H1 (cell line): ENCODE results near the gene PACRGL. TPM values are rescaled to one million over a fixed set of nuclear protein-coding genes. Genes with fewer than 3 reads are reported as not detected.

ENCODE experiments used
- CTCF ChIA-PET: fragments of 300-600 bp; sonication (Branson Sonifier 250); formaldehyde crosslinking; loops from one replicate; lab custom pipeline; 2021; ENCODE audit not compliant: partially characterized antibody; lab: Charles Lee
- POLR2A ChIA-PET: fragments of 300-600 bp; sonication (Branson Sonifier 250); formaldehyde crosslinking; loops from one replicate; lab custom pipeline; 2021; ENCODE audit warnings: inconsistent platforms; ENCODE audit not compliant: partially characterized antibody; lab: Charles Lee
- DNase-seq, 2 experiments: peaks; one replicate each; pipeline versions ENCODE4 v3.0.0 to v3.0.0-alpha.2; 2010 to 2022; ENCODE audit warnings: low spot score in 2 of 2, low read depth in 1 of 2, mixed read lengths in 1 of 2
- FAIRE-seq: peaks from 2 replicates; lab custom pipeline; 2011; peaks lifted over from hg19 to GRCh38; lab: Jason Lieb, UNC
- H2AFZ ChIP-seq: 2 replicates; pipeline ENCODE4 v1.8.1; 2012; ENCODE audit warnings: low read length, inconsistent platforms
- H2AK5ac ChIP-seq: 2 replicates; pipeline ENCODE4 v1.6.1; 2013; ENCODE audit warnings: low read depth, low read length
- H2BK120ac ChIP-seq: replicated peaks from 2 replicates; pipeline ENCODE3; 2013; ENCODE audit warnings: low read depth, low read length, inconsistent platforms
- H2BK12ac ChIP-seq: 2 replicates; pipeline ENCODE4 v1.6.1; 2013; ENCODE audit warnings: low read depth, low read length
- H2BK15ac ChIP-seq: 2 replicates; pipeline ENCODE4 v1.6.1; 2013; ENCODE audit warnings: low read length
- H2BK20ac ChIP-seq: 2 replicates; pipeline ENCODE4 v1.6.1; 2013; ENCODE audit warnings: low read length
- H2BK5ac ChIP-seq: 2 replicates; pipeline ENCODE4 v1.6.1; 2013; ENCODE audit warnings: low read depth, low read length
- H3K14ac ChIP-seq: 2 replicates; pipeline ENCODE4 v1.6.1; 2013; ENCODE audit warnings: inconsistent platforms; ENCODE audit not compliant: insufficient read length
- H3K18ac ChIP-seq: 2 replicates; pipeline ENCODE4 v1.6.1; 2013; ENCODE audit warnings: low read length; ENCODE audit errors: extremely low read depth
- H3K23ac ChIP-seq: 2 replicates; pipeline ENCODE4 v1.6.1; 2013; ENCODE audit warnings: inconsistent platforms; ENCODE audit not compliant: insufficient read length
- H3K23me2 ChIP-seq: 2 replicates; pipeline ENCODE4 v1.6.1; 2013; ENCODE audit warnings: low read depth, low read length
- H3K27ac ChIP-seq: 2 replicates; pipeline ENCODE4 v1.6.1; 2011; ENCODE audit warnings: low read depth, low read length, inconsistent platforms
- H3K27me3 ChIP-seq, 4 experiments: replicated peaks in 1 of 4; 1 replicate in 1 of 4; 2 replicates in 3 of 4; pipeline versions ENCODE4 v1.6.1 to v1.8.1; 2011 to 2013; ENCODE audit warnings: low read length in 3 of 4, mild to moderate bottlenecking in 3 of 4, inconsistent platforms in 2 of 4, mixed read lengths in 2 of 4, moderate library complexity in 1 of 4; ENCODE audit not compliant: control insufficient read depth in 3 of 4, insufficient read depth in 3 of 4; ENCODE audit errors: extremely low read depth in 1 of 4
- H3K36me3 ChIP-seq, 4 experiments: 2 replicates each; pipeline versions ENCODE4 v1.6.1 to v1.8.1; 2011 to 2013; ENCODE audit warnings: mild to moderate bottlenecking in 4 of 4, low read length in 3 of 4, moderate library complexity in 2 of 4, control low read depth in 1 of 4, inconsistent platforms in 1 of 4; ENCODE audit not compliant: insufficient read depth in 4 of 4, control insufficient read depth in 2 of 4
- H3K4ac ChIP-seq: replicated peaks from 2 replicates; pipeline ENCODE3; 2013; ENCODE audit warnings: low read length, low read depth, mixed read lengths, inconsistent platforms; ENCODE audit not compliant: insufficient read length
- H3K4me1 ChIP-seq, 4 experiments: replicated peaks in 1 of 4; 1 replicate in 1 of 4; 2 replicates in 3 of 4; pipeline versions ENCODE4 v1.6.1 to v1.8.1; 2011 to 2013; ENCODE audit warnings: low read length in 3 of 4, inconsistent platforms in 2 of 4, mixed read lengths in 1 of 4; ENCODE audit not compliant: insufficient read depth in 4 of 4, control insufficient read depth in 3 of 4
- H3K4me2 ChIP-seq, 2 experiments: 2 replicates each; pipeline versions ENCODE4 v1.6.1 to v1.8.1; 2011 to 2013; ENCODE audit warnings: low read depth in 2 of 2, low read length in 2 of 2, control low read depth in 1 of 2, inconsistent platforms in 1 of 2, mild to moderate bottlenecking in 1 of 2; ENCODE audit not compliant: insufficient read depth in 1 of 2
- H3K4me3 ChIP-seq, 4 experiments: fragments of 200-600, 300-600 bp in 1 of 4; sonication (generic), shearing (Covaris generic), sonication (Bioruptor Twin) in 1 of 4; 2 replicates each; pipeline versions ENCODE4 v1.5.1 to v1.8.1; 2011 to 2016; ENCODE audit warnings: low read length in 4 of 4, low read depth in 3 of 4, control low read depth in 2 of 4, inconsistent platforms in 2 of 4, mild to moderate bottlenecking in 2 of 4, mixed read lengths in 1 of 4, moderate library complexity in 1 of 4; ENCODE audit not compliant: insufficient read depth in 2 of 4; ENCODE audit errors: extremely low read depth in 1 of 4
- H3K56ac ChIP-seq: replicated peaks from 2 replicates; pipeline ENCODE3; 2013; ENCODE audit warnings: low read depth, mild to moderate bottlenecking, mixed read lengths, low read length, inconsistent platforms; ENCODE audit not compliant: insufficient read length
- H3K79me1 ChIP-seq: 2 replicates; pipeline ENCODE4 v1.6.1; 2013; ENCODE audit warnings: low read depth, low read length, control low read depth
- H3K79me2 ChIP-seq, 2 experiments: 2 replicates each; pipeline versions ENCODE4 v1.6.1 to v1.8.1; 2012 to 2013; ENCODE audit warnings: low read length in 2 of 2, mild to moderate bottlenecking in 2 of 2, inconsistent platforms in 1 of 2; ENCODE audit not compliant: insufficient read depth in 2 of 2, control insufficient read depth in 1 of 2
- H3K9ac ChIP-seq, 4 experiments: replicated peaks in 1 of 4; 1 replicate in 1 of 4; 2 replicates in 3 of 4; pipeline versions ENCODE4 v1.6.1 to v1.8.1; 2011 to 2013; ENCODE audit warnings: low read depth in 3 of 4, low read length in 3 of 4, control low read depth in 2 of 4, mild to moderate bottlenecking in 2 of 4, moderate library complexity in 2 of 4, inconsistent platforms in 1 of 4; ENCODE audit errors: extremely low read depth in 1 of 4
- H3K9me3 ChIP-seq, 2 experiments: 2 replicates each; pipeline versions ENCODE4 v1.6.1 to v1.8.1; 2012 to 2013; ENCODE audit warnings: mild to moderate bottlenecking in 2 of 2, moderate library complexity in 2 of 2, control low read depth in 1 of 2, inconsistent platforms in 1 of 2, low read depth in 1 of 2, low read length in 1 of 2, mixed read lengths in 1 of 2; ENCODE audit not compliant: insufficient read depth in 2 of 2
- H4K20me1 ChIP-seq, 2 experiments: replicated peaks in 1 of 2; 2 replicates each; pipeline versions ENCODE3 to v1.8.1; 2011 to 2013; ENCODE audit warnings: inconsistent platforms in 2 of 2, low read length in 2 of 2, mild to moderate bottlenecking in 1 of 2; ENCODE audit not compliant: insufficient read depth in 2 of 2, control insufficient read depth in 1 of 2
- H4K5ac ChIP-seq: 2 replicates; pipeline ENCODE4 v1.6.1; 2013; ENCODE audit warnings: low read length, low read depth, mixed read lengths, inconsistent platforms; ENCODE audit not compliant: insufficient read length
- H4K8ac ChIP-seq: 2 replicates; pipeline ENCODE4 v1.8.0; 2013; ENCODE audit warnings: mild to moderate bottlenecking, moderate library complexity, low read length, inconsistent platforms; ENCODE audit not compliant: insufficient read depth; ENCODE audit errors: extremely low read depth
- H4K91ac ChIP-seq: replicated peaks from 2 replicates; pipeline ENCODE3; 2013; ENCODE audit warnings: low read length, mixed read lengths, inconsistent platforms; ENCODE audit not compliant: insufficient read length
- CREB1 ChIP-seq: IDR thresholded peaks from 2 replicates; pipeline ENCODE4 v1.6.1; 2012; ENCODE audit warnings: inconsistent platforms
- JUN ChIP-seq: IDR thresholded peaks from 2 replicates; pipeline ENCODE4 v1.6.1; 2011; ENCODE audit warnings: low read depth, mild to moderate bottlenecking, improper control_type of control experiment, low read length
- KDM4A ChIP-seq: IDR thresholded peaks from one replicate; pipeline ENCODE4 v1.7.1; 2012; ENCODE audit warnings: low read depth, mild to moderate bottlenecking, moderate library complexity, low read length, inconsistent platforms; ENCODE audit not compliant: severe bottlenecking
- NANOG ChIP-seq: IDR thresholded peaks from 2 replicates; pipeline ENCODE4 v1.6.1; 2011; ENCODE audit warnings: low read length, low read depth, mild to moderate bottlenecking, inconsistent platforms; ENCODE audit not compliant: insufficient read depth, poor library complexity, severe bottlenecking
- POU5F1 ChIP-seq: IDR thresholded peaks from 2 replicates; pipeline ENCODE4 v1.6.1; 2011; ENCODE audit warnings: low read depth, mild to moderate bottlenecking, low read length, moderate library complexity
- RNF2 ChIP-seq: fragments of 200-900, 300-1000 bp; sonication (generic); IDR thresholded peaks from 2 replicates; pipeline ENCODE4 v1.7.1; 2016; ENCODE audit warnings: borderline replicate concordance, low read depth, mild to moderate bottlenecking, antibody characterized with exemption, low read length; ENCODE audit not compliant: poor library complexity, severe bottlenecking; ENCODE audit errors: missing control alignments
- WGBS, 2 experiments: shearing (Covaris generic) in 1 of 2; methylation state at CpG; one replicate each; pipeline versions ENCODE4 v1.1.6 to v1.1.7; 2013 to 2015; ENCODE audit warnings: low lambda C conversion rate in 2 of 2, mixed read lengths in 2 of 2, inconsistent platforms in 1 of 2, low coverage in 1 of 2, missing lambda C conversion rate in 1 of 2; ENCODE audit not compliant: insufficient replicate concordance in 2 of 2, insufficient coverage in 1 of 2, insufficient read length in 1 of 2; ENCODE audit errors: extremely low coverage in 1 of 2, missing lambda C conversion rate in 1 of 2; 5-methylcytosine and 5-hydroxymethylcytosine counted together
- polyA plus RNA-seq, 7 experiments: library from polyadenylated mRNA; depleted of rRNA in 3 of 7; stranded (reverse) in 5 of 7; unstranded in 2 of 7; fragments of >200 nt in 5 of 7; fragments of 200-250 nt in 2 of 7; gene quantifications; 1 replicate in 5 of 7; 2 replicates in 1 of 7; 4 replicates in 1 of 7; pipeline versions ENCODE4 v1.2.1 to v1.2.3, GENCODE V29; 2011 to 2013; ENCODE audit warnings: missing spikeins in 2 of 7, mixed read lengths in 2 of 7
- total RNA-seq: library from RNA; stranded (reverse); fragmentation: NEBNext Ultra II Directional; extraction: Animal tissue kit (Norgen Biotek cat#: 25700); gene quantifications from 2 replicates; pipeline ENCODE4 v1.2.1, GENCODE V29; 2021
- TF ChIP-seq, protein P1 (sequence below): IDR thresholded peaks from 2 replicates; pipeline ENCODE4 v1.6.1; 2011; ENCODE audit warnings: low read length, improper control_type of control experiment

The PACRGL gene
- total and polyA plus RNA-seq, 2 of the 8 experiments (the other 6 are each of a cell fraction or from before 2014, with no cell fraction given): 7.0 to 13.7 TPM

DNA sequence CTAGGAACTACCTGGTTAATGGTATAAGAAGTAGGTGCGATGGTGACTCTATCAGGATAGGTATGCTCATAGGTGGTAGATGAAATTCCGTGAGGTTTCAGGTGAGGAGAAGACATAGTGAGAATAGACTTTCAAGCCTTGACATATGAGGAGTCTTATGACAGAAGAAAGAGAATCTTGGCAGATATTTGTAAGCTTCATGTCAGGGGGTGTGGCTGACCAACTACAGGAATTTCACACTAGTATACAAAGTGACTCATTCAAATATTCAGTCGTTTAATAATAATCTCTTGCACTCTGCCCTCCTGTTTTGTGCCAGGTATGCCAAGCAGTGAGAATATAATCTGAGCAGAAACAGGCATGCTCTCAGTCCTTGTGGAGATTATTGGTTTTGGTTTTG, 22.8 kb downstream of the PACRGL start:
- no peak overlapping the region for H4K5ac ChIP-seq
- H4K20me1 ChIP-seq: no peaks in the 10 kb centered on the region
- CTCF ChIA-PET: interaction anchor here (1.0 to 1.2 kb wide), 2 partner anchors 50 to 425 kb away, joined by 3 to 5 read pairs; no protein-coding TSS in a partner anchor
- H2BK12ac ChIP-seq: no peak overlapping the region
- H2AFZ ChIP-seq: no peak overlapping the region
- DNase-seq (no peak), FAIRE-seq (no peak)
- no peak overlapping the region for H3K23ac ChIP-seq
- H3K36me3 ChIP-seq: peaks cover 0 to 37% (median 20%) of the 10 kb centered on the region in 4 experiments; a peak in 7 of 8 replicates
- no peak overlapping the region for H3K4me2 ChIP-seq
- TF ChIP-seq KDM4A (no peak), CREB1 (no peak), POU5F1 (no peak), JUN (no peak), NANOG (no peak), RNF2 (no peak)
- TF ChIP-seq, protein P1, sequence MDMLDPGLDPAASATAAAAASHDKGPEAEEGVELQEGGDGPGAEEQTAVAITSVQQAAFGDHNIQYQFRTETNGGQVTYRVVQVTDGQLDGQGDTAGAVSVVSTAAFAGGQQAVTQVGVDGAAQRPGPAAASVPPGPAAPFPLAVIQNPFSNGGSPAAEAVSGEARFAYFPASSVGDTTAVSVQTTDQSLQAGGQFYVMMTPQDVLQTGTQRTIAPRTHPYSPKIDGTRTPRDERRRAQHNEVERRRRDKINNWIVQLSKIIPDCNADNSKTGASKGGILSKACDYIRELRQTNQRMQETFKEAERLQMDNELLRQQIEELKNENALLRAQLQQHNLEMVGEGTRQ: no peak
- no peak overlapping the region for H2AK5ac ChIP-seq
- H3K9ac ChIP-seq: no peak overlapping the region
- H3K4me1 ChIP-seq: peaks cover 0 to 7% (median under 1%) of the 10 kb centered on the region in 4 experiments; a peak in 2 of 7 replicates
- no peak overlapping the region for H2BK20ac ChIP-seq
- no peak overlapping the region for H3K56ac ChIP-seq
- no peak overlapping the region for H3K27ac ChIP-seq
- H3K79me1 ChIP-seq: no peaks in the 10 kb centered on the region
- 80% methylated on average over 3 of the region's 3 CpGs; no CpG with 5 or more reads in 1 of the 2 experiments for WGBS, 2 experiments
- H3K27me3 ChIP-seq: no peaks in the 10 kb centered on the region
- no peak overlapping the region for H4K8ac ChIP-seq
- no peak overlapping the region for H2BK15ac ChIP-seq
- H3K18ac ChIP-seq: no peak overlapping the region
- no peak overlapping the region for H4K91ac ChIP-seq
- peaks cover 16 to 25% of the 10 kb centered on the region in 2 experiments for H3K9me3 ChIP-seq
- H3K23me2 ChIP-seq: no peaks in the 10 kb centered on the region
- H3K14ac ChIP-seq: no peak overlapping the region
- no peak overlapping the region for H3K4me3 ChIP-seq
- POLR2A ChIA-PET: interaction anchor here (0.6 kb wide), 1 partner anchor 118 kb away, joined by 3 read pairs; no protein-coding TSS in a partner anchor
- no peak overlapping the region for H2BK5ac ChIP-seq
- H3K4ac ChIP-seq: no peak overlapping the region
- no peaks in the 10 kb centered on the region for H3K79me2 ChIP-seq
- no peak overlapping the region for H2BK120ac ChIP-seq
